GOT3 (cell line): ENCODE measurements around the gene STXBP2.

Source experiments
- DNase-seq: peaks from one replicate; lab custom pipeline; 2025; ENCODE audit warnings: mixed read lengths; lab: John Stamatoyannopoulos, UW

STXBP2 gene

DNA sequence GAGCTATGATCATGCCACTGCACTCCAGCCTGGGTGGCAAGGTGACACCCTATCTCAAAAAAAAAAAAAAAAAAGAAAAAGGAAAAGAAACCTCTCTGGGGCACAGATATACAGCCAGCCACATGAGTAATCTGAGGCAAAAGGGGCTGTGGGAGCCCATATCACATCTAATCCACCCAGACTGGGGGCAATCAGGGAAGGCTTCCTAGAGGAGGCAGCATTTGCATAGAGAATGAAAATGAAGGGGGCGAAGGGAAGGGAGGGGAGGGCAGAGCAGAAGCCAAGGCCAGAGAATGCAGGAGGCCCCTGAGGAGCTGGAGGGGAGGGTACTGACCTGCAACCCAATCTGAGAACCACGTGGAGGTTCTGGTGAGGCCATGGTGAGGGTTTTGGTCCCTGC lies 13.2 kb downstream of the STXBP2 start:
- DNase-seq, result no peak

DNA sequence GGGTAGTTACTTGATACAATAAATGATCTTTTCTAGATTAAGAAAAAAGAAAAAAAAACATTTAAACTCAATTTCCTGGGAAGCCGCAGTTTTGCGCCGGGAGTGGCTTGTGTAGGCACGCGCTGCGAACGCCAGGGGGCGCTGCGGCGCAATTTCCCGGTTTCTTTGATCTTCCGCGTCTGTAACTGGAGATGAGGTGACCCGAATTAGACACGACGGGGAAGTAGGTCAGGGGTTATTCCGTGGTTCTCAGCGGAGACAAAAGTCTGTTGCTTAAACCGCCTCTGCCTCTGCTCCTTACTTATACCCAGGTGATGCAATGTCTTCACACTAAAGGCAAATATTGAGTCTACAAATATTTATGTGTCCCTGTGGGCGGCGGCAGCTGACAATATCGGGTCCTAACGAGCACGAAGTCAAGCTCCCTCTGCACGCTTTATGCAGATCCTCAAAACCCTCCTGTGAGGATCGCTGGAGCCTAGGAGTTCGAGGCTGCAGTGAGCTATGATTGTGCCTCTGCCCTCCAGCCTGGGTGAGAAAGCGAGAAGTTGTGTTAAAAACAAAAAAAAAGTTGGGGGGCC lies 15.2 kb downstream of the STXBP2 start:
- DNase-seq, result peak; percentile 55

DNA sequence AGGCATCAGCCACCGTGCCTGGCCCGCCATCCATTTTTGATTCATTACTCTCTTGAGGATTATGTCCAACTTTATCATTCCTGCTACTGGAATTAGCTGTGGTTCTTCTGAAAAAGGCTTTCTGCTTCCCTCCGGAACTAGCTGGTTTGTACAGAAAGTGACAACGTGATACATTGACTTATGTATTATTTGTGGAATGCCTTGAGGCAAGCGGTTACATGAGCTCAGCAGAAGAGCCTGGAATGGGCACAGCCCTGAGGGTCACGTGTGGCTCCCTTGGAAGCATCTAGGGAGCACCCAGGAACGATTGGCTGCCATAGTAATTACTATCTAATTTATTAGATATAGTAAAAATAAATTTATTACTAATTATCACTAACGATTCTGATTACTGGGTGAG lies 17.5 kb downstream of the STXBP2 start:
- DNase-seq, result no peak

DNA sequence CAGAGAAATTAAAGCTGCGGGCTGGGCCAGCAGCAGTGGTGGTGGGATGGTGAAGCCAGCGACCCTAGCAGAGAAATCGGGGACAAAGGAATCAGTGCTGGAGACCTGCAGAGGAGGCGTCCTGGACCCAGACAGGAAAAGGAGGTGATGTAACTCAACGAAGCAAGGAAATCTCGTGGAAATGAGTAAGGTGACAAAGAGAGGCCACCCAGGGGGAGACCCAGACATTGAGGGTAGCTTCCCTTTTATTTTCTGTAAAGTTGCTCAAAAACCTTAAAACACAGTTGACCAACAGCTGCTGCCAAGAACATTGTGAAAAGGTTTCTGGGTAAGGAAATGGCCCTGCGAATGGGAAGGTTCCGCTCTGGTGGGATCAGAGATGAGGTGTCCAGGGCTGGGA lies 18.7 kb downstream of the STXBP2 start:
- DNase-seq, result no peak

DNA sequence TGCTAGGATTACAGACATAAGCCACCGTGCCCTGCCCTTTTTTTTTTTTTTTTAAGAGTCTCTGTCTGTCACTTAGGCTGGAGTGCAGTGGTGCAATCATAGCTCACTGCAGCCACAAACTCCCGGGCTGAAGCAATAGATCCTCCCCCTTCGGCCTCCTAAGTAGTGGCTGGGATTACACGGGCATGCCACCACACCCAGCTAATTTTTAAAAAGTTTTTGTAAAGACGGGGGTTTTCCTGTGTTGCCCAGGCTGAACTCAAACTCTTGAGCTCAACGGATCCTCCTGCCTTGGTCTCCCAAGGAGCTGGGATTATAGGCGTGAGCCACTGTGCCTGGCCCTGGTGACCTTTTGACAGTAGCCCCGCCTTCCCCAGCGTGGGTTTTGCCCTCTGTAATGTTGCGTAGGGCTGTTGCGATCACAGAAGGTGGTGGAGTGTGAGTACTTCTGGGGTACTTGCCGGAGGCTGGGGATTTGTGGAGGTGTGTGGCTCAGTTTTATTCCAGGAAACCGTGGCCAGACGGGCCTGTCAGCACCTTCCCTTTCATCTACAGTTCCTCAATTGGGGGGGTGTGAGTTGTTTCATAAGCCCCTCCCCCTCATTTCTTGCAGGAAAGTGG lies 20.3 kb downstream of the STXBP2 start:
- no peak for DNase-seq

DNA sequence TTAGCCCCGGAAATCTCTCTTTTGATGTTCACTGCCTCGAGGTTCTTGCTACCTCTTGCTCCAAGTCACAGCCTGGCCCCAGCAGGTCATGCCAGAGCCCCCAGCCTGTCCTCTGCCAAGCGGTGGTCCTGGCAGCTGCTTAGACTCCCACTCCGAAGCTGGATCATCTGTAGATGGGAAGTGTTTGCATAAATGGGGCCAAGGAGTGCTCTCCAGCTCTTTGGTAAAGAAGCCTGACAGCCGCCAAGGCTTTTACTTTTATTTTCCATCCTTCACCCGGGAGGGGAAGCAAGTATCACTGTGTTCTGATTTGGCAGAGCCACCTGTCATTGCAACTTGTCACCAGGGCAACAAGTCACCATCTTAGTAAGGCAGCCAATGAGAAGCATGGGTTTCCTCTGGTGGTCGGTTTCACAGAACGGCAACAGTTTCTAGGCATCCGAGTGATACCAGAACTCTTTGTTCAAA lies 21.3 kb downstream of the STXBP2 start:
- no peak for DNase-seq

DNA sequence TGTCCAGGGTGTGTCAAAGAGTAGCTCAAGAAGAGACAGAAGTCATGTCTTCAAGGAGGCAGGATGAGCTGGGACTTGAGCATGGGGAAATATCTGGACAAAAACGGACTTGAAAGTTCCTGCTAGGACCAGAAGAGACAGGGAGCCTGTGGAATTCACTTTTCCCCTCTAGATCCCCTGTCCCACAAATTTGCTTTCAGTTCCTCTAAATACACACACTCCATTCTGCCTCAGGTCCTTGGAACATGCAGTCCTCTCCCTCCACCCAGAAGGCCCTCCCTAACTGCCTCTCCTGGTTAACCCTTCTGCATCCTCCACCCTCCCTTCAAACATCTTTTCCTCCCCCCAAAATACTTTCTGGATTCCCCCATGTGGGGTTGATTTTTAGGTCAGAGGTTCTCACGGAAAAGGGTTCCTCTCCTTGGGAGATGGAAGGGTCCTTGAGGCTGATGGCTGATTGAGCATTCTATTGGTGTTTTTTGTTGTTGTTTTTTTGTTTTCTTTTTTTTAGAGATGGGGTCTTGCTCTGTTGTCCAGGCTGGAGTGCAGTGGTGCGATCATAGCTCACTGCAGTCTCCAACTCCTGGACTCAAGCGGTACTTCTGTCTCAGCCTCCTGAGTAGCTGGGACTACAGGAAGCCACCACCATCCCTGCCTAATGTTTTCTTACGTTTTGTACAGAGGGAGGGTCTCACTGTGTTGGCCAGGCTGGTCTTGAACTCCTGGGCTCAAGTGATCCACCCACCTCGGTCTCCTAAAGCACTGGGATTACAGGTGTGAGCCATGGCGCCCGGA lies 25.0 kb downstream of the STXBP2 start:
- DNase-seq, result no peak

DNA sequence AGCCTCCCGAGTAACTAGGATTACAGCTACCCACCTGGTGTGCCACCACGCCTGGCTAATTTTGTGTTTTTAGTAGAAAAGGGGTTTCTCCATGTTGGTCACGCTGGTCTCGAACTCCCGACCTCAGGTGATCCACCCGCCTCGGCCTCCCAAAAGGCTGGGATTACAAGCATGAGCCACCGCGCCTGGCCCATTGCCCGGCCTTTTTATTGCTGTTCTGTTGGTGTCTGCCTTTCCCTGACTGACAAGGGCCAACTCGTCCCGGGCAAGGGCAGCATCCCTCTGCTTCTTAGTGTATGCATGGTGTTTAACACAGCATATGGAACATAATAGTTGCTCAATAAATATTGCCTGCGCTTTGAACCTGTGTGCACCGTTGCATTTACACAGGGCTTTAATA lies 25.7 kb downstream of the STXBP2 start:
- DNase-seq, result no peak

DNA sequence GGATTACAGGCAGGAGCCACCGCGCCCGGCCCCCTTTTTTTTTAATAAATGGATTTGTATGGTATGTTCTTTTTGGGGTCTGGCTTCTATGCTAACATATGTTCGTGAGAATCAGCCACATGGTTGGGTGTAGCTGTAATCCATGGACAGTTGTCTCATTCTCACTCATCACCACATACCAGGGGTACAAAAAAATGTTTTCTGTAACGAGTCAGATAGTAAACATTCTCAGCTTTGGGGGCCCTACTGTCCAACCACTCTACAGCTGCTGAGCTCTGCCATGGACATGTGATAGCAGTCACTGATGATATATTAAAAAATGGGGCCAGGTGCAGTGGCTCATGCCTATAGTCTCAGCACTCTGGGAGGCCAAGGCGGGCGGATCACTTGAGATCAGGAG lies 26.8 kb downstream of the STXBP2 start:
- no peak for DNase-seq

DNA sequence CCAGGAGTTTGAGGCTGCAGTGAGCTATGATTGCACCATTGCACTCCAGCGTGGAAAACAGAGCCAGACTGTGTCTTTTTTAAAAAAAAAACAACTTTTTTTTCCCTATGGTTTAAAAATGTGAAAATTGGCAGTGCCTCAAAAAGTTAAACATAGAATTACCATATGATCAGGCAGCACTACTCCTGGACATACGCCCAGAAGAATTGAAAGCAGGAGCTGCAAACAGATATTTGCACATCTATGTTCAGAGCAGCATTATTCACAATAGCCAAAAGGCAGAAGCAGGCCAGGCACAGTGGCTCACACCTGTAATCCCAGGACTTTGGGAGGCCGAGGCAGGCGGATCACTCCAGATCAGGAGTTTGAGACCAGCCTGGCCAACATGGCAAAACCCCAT lies 28.2 kb downstream of the STXBP2 start:
- DNase-seq, result no peak

DNA sequence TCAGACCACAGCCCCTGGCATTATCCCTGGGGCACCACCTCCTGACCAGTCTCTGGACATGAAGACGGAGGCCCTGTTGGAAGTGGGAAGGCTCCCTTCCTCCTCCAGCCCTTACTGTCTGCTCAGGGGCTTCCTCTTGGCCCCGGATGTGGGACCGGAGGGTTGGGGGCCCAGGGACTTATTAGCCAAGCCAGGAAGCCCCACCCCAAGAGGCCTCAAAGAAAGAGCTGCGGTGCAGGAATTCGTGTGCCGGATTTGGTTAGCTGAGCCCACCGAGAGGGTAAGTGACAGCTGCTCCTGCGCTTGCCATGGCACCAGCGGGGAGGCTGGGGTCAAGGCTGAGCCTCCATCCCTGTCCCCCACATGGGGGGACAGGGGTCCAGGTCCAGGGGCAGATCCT lies 31.9 kb downstream of the STXBP2 start, which contains the start of gene RETN:
TSS of gene RETN (plus strand) at position 208 of the 400 bp plus-strand sequence. CDS start 278 bp downstream, outside the sequence.
- DNase-seq, result no peak

DNA sequence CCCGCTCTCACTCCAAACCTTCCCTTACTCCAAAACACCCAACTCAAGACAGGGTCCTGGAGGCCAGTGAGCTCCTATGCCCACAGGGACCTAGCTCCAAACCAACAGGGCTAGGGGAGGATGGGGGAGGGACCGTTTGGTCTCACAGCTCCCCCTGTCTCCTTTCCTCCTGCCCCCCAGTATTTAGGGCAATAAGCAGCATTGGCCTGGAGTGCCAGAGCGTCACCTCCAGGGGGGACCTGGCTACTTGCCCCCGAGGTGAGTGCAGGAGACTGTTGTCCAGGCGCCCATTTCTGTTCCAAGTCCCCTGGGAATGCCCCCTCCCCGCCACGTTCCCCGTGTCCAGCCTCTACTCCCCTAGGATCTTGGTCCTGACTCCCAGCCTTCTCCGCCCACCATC lies 32.7 kb downstream of the STXBP2 start:
- DNase-seq, result no peak

DNA sequence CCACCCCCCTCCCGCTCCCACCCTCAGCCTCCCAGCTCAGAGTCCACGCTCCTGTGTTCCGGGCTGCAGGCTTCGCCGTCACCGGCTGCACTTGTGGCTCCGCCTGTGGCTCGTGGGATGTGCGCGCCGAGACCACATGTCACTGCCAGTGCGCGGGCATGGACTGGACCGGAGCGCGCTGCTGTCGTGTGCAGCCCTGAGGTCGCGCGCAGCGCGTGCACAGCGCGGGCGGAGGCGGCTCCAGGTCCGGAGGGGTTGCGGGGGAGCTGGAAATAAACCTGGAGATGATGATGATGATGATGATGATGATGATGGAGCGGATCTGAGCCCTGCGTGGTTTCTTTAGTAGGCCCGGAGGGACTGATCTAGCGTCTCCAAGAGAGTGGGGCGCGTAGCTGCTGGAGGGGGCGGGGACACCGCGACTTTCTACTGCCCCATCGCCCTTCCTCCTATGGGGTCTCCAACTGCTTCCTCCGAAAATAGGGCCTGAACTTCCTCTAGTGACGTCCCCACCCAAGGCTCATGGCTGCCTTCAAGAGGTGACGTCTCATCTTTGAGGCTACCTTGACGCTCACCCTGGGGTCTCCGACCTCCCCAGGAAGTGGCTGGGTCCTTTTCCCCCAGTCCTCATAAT lies 33.4 kb downstream of the STXBP2 start:
- DNase-seq, result no peak

DNA sequence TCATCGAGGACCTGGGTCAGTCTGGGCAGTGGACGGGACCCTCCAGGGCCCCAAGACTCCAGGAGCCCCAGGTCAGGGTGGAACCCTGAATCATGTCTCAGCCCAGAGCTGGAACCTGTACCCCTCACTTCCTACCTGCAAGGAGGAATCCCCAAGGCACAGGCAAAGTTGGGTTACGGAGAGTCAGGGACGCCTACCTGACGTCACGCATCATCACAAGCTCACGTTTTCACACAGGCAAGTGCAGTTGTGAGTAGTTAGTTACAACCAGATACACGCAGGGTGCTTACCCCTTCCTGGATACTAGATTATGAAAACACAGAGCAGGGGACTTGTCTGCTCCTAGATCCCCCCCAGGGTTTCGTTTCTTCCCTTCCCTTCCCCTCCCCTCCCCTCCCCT lies 33.9 kb downstream of the STXBP2 start:
- DNase-seq, result no peak

DNA sequence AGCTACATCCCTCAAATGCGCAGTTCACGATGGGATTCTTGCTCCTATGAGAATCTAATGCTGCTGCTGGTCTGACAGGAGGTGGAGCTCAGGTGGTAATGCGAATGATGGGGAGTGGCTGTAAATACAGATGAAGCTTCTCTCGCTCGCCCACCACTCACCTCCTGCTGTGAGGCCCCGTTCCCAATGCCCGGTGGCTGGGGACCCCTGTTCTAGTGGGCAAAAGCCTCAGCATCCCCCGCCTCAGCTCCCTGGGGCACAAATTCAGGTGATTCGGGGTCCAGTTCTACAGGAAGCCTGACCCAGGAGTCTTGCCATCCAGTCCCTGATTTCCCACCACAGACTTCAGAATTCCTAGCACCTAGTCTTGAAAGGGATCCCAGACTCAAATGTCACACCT lies 35.6 kb downstream of the STXBP2 start:
- no peak for DNase-seq

DNA sequence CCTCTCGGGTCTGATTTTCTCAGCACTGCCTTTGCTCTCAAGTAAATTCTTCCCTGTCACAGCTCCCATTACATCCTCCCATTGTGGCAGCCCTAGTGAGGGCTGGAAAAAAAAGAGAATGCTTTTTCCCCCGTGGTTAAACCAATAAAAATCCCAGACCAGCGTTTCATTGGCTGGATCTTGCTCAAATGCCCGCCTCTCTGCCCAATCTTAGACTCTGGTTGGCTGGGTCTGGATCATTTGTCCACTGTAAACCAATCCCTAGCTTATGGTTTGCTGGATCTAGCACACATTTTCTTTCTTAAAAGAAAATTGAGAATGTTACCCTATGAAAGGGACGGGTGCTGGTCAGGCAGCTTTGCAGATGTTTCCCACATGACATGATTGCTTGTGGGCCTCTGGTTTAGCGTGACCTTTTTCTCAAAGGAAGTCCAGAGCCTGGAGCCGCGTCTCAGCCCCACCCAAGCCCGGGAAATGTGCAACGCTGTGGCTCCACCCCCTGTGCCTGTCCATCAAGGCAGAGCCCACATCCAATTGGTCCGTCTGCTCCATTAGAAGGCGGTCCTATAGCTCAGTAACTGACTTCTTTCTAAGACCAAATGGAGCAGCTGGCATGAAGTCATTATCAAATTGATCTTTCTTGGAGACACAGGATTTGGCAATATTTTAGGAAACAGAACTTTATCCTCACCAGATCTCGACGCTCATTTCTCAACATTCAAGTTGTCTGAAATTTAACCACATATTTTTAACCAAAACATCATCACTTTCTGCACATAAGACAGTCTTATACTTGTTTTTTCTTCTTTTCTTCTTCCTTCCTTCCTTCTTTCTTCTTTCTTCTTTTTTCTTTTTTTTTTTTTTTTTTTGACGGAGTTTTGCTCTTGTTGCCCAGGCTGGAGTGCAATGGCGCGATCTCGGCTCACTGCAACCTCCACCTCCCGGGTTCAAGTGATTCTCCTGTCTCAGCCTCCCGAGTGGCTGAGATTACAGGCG lies 37.4 kb downstream of the STXBP2 start:
- DNase-seq, result no peak

DNA sequence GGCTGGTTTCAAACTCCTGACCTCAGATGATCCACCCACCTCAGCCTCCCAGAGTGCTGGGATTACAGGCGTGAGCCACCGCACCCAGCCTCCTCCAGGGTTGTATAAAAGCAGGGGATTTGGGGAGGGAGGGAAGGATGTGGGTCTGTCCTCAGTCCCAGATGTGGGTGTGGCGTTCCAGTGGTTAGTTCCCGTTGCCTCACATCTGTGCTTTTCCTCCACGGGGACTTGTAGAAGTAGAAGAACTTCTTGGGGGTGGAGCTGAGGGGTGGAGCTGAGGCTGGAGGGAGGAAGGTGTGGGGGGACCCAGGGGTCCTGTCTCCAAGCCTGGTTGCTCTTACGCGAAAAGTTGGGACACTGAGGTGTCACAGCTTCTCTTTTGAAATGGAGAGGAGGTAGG lies 39.5 kb downstream of the STXBP2 start:
- DNase-seq, result no peak

DNA sequence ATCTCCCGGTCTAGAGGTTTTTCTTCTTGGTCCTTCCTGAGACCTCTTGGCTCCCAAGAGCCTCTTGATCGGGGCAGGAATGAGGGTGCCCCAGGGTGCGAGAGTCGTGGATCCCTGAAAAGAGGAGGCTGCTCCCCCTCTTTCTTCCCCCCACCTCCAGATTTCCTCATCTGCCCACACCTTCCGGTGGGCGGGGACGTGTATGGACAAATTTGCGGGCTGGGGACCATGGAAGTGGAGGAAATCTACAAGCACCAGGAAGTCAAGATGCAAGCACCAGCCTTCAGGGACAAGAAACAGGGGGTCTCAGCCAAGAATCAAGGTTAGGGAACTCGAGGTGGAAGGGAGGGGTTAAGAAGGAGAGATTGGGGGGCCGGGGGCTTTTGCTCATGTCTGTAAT lies 39.9 kb downstream of the STXBP2 start, which contains the start of gene MCEMP1:
TSS of gene MCEMP1 (plus strand) at position 237 of the 400 bp plus-strand sequence. CDS start at position 268, 31 bp downstream.
- DNase-seq, result no peak

DNA sequence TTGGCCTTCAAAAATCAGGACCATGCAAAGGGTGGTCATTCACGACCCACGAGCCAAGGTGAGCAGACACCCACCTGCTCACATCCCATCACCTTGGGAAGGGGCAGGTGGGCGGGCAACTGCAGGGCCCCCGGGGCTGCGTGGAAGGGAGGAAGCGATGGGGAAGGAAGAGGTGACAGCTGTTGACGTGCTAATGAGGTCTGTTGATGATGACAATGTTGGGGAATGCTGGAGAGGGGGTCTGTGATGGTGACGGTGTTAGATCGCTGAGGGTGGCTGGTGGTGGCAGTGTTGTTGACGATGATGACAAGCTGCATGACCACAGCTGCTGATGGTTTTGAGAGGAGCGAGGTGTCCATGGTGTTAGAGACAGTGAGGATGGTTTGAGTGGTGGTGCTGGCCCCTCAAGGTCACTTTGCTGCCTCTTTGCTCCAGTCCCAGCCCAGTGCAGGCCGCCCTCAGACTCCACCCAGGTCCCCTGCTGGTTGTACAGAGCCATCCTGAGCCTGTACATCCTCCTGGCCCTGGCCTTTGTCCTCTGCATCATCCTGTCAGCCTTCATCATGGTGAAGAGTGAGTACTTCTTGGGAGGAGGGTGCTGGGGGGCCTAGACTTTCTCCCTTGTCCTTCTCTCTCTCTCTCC lies 40.9 kb downstream of the STXBP2 start:
- no peak for DNase-seq

DNA sequence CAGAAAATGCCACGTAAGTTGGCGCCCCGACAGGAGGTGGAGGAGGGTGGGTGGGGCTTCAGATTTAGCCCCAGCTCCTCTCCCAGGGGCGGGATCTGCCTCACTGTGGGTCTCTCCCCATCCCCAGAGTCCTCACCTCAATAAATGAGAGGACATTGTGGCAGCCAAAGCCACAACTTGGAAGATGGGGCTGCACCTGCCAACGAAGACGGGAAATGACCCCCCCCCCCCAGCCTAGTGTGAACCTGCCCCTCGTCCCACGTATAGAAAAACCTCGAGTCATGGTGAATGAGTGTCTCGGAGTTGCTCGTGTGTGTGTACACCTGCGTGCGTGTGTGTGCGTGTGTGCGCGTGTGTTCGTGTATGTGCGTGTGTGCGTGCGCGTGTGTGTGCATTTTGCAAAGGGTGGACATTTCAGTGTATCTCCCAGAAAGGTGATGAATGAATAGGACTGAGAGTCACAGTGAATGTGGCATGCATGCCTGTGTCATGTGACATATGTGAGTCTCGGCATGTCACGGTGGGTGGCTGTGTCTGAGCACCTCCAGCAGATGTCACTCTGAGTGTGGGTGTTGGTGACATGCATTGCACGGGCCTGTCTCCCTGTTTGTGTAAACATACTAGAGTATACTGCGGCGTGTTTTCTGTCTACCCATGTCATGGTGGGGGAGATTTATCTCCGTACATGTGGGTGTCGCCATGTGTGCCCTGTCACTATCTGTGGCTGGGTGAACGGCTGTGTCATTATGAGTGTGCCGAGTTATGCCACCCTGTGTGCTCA lies 42.3 kb downstream of the STXBP2 start:
- no peak for DNase-seq
